Activated CD4-positive, alpha-beta memory T cell treated with anti-CD3 and anti-CD28 coated beads, Interleukin-2, amount 10 ng/mL, durations not matched to agents 7 days and 5 days (primary cell): ENCODE results near the gene SLC25A20. TPM values are rescaled to one million over a fixed set of nuclear protein-coding genes. Genes with fewer than 3 reads are reported as not detected.
A peak's percentile ranks its signal among the peaks of the same experiment; 100 is the strongest.

Experiments
- CTCF ChIA-PET: fragments of 350-600 bp; sonication (Branson Sonifier 250); formaldehyde crosslinking; loops from one replicate; lab custom pipeline; 2021; ENCODE audit warnings: antibody characterized with exemption, inconsistent platforms; lab: Charles Lee
- POLR2A ChIA-PET: fragments of 350-600 bp; sonication (Branson Sonifier 250); formaldehyde crosslinking; loops from one replicate; lab custom pipeline; 2021; ENCODE audit warnings: antibody characterized with exemption; lab: Charles Lee
- DNase-seq: peaks from one replicate; pipeline ENCODE4 v3.0.0-alpha.2; 2020
- H3K27ac Mint-ChIP-seq: one replicate; pipeline ENCODE4 v1.8.0; 2021; ENCODE audit warnings: mild to moderate bottlenecking, mixed read lengths
- H3K27me3 Mint-ChIP-seq: one replicate; pipeline ENCODE4 v1.8.0; 2021; ENCODE audit warnings: mixed read lengths
- H3K36me3 Mint-ChIP-seq: one replicate; pipeline ENCODE4 v1.8.0; 2021; ENCODE audit warnings: low read depth, mixed read lengths
- H3K4me1 Mint-ChIP-seq: one replicate; pipeline ENCODE4 v1.8.0; 2021; ENCODE audit warnings: mixed read lengths
- H3K4me3 Mint-ChIP-seq: one replicate; pipeline ENCODE4 v1.8.0; 2021; ENCODE audit warnings: mild to moderate bottlenecking, mixed read lengths
- H3K9me3 Mint-ChIP-seq: one replicate; pipeline ENCODE4 v1.8.0; 2021; ENCODE audit warnings: mixed read lengths
- total RNA-seq, 2 experiments: library from RNA; stranded (reverse); gene quantifications; one replicate each; pipeline ENCODE4 v1.2.3, GENCODE V29; 2021

The SLC25A20 gene, protein sequence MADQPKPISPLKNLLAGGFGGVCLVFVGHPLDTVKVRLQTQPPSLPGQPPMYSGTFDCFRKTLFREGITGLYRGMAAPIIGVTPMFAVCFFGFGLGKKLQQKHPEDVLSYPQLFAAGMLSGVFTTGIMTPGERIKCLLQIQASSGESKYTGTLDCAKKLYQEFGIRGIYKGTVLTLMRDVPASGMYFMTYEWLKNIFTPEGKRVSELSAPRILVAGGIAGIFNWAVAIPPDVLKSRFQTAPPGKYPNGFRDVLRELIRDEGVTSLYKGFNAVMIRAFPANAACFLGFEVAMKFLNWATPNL
- 10 to 100 TPM; 25.6 to 29.5 TPM for total RNA-seq

DNA sequence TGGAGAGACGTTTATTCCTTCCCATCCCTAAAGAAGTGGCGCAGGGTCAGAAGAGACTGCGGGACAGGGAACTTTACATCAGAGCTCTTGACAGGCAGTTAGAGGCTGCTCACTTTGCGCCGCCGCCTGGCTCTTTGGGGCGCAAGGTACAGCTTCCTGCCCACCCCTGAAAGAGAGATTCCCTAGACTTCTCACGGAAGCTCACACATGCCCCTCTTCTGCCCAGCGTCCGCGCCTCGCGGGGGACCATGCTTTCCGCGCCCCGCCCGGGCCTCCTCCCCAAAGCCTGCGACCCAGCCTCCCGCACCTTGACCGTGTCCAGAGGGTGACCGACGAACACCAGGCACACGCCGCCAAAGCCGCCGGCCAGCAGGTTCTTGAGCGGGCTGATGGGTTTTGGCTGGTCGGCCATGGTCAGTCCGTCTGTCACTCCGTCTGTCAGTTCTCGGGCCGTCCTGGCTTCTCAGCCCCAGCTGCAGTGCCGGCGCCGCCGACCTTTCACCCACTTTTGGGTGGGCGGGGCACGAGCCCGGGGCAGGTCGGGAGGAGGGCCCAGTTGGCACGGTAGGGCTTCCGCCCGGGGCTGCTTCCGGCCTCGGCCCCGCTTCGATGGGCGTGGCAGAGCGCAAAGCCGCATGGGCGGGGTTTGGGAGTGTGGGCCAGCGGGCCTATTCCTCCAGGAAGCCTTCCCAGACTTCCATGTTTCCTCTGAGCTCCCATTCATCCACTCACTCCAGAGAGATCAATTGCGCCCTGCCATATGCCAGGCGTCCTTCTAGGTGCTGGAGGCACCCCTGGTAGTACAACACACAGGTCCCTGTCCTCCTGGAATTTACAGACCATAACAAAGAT lies at the start of gene SLC25A20:
Gene SLC25A20 (minus strand): TSS at position 500 of the 852 bp plus-strand sequence. CDS start 88 bp downstream, at position 412.
- H3K4me1 Mint-ChIP-seq = peaks cover 46% of the 10 kb centered on the region
- no peaks in the 10 kb centered on the region for H3K27me3 Mint-ChIP-seq
- POLR2A ChIA-PET = interaction anchor here (0.8 to 4.4 kb wide), 21 partner anchors 9 to 182 kb away, joined by 3 to 91 read pairs (median 4); partner anchors contain the start of genes ARIH2, IP6K2, NDUFAF3 and PRKAR2A
- H3K4me3 Mint-ChIP-seq = peak within 1 kb of the TSS; percentile 89
- H3K9me3 Mint-ChIP-seq = no peaks in the 10 kb centered on the region
- H3K27ac Mint-ChIP-seq = peak within 1 kb of the TSS; percentile 91
- peak; percentile 95 for DNase-seq
- H3K36me3 Mint-ChIP-seq = peaks cover 4% of the 10 kb centered on the region
- CTCF ChIA-PET = interaction anchor here (0.5 to 4.0 kb wide), 16 partner anchors 9 to 1063 kb away, joined by 3 to 25 read pairs (median 4); partner anchors contain the start of genes ARIH2, NCKIPSD and WDR6

- Mint-ChIP-seq H3K4me3 (no peak overlapping the region), H3K27me3 (no peaks in the 10 kb centered on the region), H3K4me1 (peaks cover 39% of the 10 kb centered on the region), H3K9me3 (peaks cover 3% of the 10 kb centered on the region), H3K27ac (peak overlapping the region; percentile 68), H3K36me3 (peaks cover 28% of the 10 kb centered on the region)
- DNase-seq = no peak
- POLR2A ChIA-PET = interaction anchor here (0.8 to 1.4 kb wide), 4 partner anchors 8 to 48 kb away, joined by 3 to 6 read pairs (median 4); partner anchors contain the start of gene SLC25A20
- CTCF ChIA-PET = interaction anchor here (1.0 kb wide), 1 partner anchor 15 kb away, joined by 3 read pairs; no protein-coding TSS in a partner anchor
Measured at GRCh38 chr3:48945891-48946549, 47.3 kb upstream of the SLC25A20 start.

DNA sequence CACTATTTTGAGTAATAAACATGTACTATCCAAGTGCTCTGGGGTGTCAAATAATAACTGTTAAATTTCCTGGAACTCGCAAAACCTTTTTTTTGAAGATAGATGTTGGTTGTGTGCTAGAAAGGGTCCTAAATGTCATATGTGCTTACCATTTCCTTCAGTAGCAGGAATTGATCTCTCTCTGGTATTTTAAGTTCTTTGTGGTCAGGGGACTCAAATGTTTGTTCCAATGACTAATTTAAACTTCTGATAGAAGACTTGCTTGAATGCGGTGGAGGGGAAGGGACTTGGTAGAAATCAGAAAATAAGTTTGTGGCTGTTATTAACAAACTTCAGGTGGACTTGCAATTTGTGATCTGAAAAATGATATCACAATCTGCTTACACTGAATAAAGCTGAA lies 46.8 kb upstream of the SLC25A20 start:
- Mint-ChIP-seq H3K4me3 (no peak overlapping the region), H3K4me1 (peaks cover 39% of the 10 kb centered on the region), H3K27ac (peak overlapping the region; percentile 68), H3K36me3 (peaks cover 28% of the 10 kb centered on the region), H3K27me3 (no peaks in the 10 kb centered on the region), H3K9me3 (peaks cover 3% of the 10 kb centered on the region)
- ChIA-PET POLR2A (interaction anchor here (0.8 to 1.4 kb wide), 3 partner anchors 9 to 28 kb away, joined by 3 to 6 read pairs (median 4); no protein-coding TSS in a partner anchor), CTCF (interaction anchor here (1.0 kb wide), 1 partner anchor 14 kb away, joined by 3 read pairs; no protein-coding TSS in a partner anchor)
- DNase-seq = no peak

- CTCF ChIA-PET = interaction anchor here (0.6 to 1.6 kb wide), 3 partner anchors 13 to 503 kb away, joined by 3 to 4 read pairs (median 4); no protein-coding TSS in a partner anchor
Measured at GRCh38 chr3:48938689-48939088, 40.0 kb upstream of the SLC25A20 start.

DNA sequence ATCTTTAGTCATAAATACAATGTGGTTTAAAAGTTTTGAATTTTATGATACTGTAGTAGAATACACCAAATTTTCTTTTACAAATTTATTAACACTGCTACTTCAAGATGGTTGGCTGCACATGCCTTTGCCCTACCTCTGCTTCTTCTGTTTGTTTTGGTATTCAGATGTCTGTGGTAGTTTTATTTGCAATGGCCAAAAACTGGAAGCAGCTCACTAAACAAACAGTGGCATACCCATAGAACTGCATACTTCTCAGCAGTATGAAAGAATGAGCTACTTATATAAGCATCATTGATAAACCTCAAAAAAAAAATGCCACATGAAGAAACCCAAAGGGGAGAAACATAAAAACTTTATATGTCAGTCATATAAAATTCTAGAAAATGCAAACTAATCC lies 39.5 kb upstream of the SLC25A20 start:
- POLR2A ChIA-PET = interaction anchor here (1.0 to 1.3 kb wide), 2 partner anchors 9 to 19 kb away, joined by 3 read pairs; no protein-coding TSS in a partner anchor
- CTCF ChIA-PET = interaction anchor here (1.4 to 1.6 kb wide), 3 partner anchors 18 to 502 kb away, joined by 3 to 4 read pairs (median 3); no protein-coding TSS in a partner anchor
- no peak for DNase-seq
- Mint-ChIP-seq H3K27me3 (no peaks in the 10 kb centered on the region), H3K27ac (peak overlapping the region; percentile 8), H3K9me3 (peaks cover 2% of the 10 kb centered on the region), H3K4me3 (no peak overlapping the region), H3K4me1 (peaks cover 38% of the 10 kb centered on the region), H3K36me3 (peaks cover 55% of the 10 kb centered on the region)

More at GRCh38 chr3:48938689-48939088, 40.0 kb upstream of the SLC25A20 start:
- peak overlapping the region; percentile 8 for H3K27ac Mint-ChIP-seq
- DNase-seq = no peak
- H3K27me3 Mint-ChIP-seq = no peaks in the 10 kb centered on the region
- no peak overlapping the region for H3K4me3 Mint-ChIP-seq
- H3K9me3 Mint-ChIP-seq = peaks cover 3% of the 10 kb centered on the region
- POLR2A ChIA-PET = interaction anchor here (1.3 kb wide), 1 partner anchor 19 kb away, joined by 3 read pairs; no protein-coding TSS in a partner anchor
- peaks cover 57% of the 10 kb centered on the region for H3K36me3 Mint-ChIP-seq
- peaks cover 41% of the 10 kb centered on the region for H3K4me1 Mint-ChIP-seq

DNA sequence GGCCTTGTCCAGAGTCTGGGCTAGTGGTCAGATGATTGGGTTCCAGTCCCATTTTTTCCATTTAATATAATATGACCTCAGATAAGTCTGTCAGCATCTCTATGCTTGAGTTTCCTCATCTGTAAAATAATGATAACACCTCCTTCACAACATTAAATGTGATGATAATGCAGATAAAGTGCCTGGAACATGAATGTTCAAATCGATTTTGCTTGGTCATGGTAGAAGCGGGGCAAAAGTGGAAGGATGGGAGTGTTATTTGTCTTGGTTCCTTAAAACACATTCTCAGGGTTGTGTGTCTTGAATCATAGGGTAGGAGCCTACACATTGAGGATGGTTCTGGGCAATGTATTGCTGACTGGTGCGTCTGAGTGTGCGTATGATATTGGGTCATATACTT lies 36.8 kb upstream of the SLC25A20 start:
- Mint-ChIP-seq H3K36me3 (peaks cover 60% of the 10 kb centered on the region), H3K27ac (peak overlapping the region; percentile 2)

GRCh38 chr3:48934333-48934991 lies 35.8 kb upstream of the SLC25A20 start:
- H3K27me3 Mint-ChIP-seq = no peaks in the 10 kb centered on the region
- peaks cover 69% of the 10 kb centered on the region for H3K36me3 Mint-ChIP-seq
- POLR2A ChIA-PET = interaction anchor here (1.2 to 1.9 kb wide), 2 partner anchors 9 to 88 kb away, joined by 3 to 7 read pairs; no protein-coding TSS in a partner anchor
- no peak overlapping the region for H3K27ac Mint-ChIP-seq
- no peaks in the 10 kb centered on the region for H3K9me3 Mint-ChIP-seq
- no peak for DNase-seq
- peaks cover 64% of the 10 kb centered on the region for H3K4me1 Mint-ChIP-seq
- CTCF ChIA-PET = interaction anchor here (0.7 to 1.3 kb wide), 2 partner anchors 36 to 50 kb away, joined by 3 read pairs; partner anchors contain the start of gene SLC25A20
- H3K4me3 Mint-ChIP-seq = no peak overlapping the region

More for the DNA sequence above, 36.8 kb upstream of the SLC25A20 start:
- CTCF ChIA-PET = interaction anchor here (1.3 kb wide), 1 partner anchor 37 kb away, joined by 3 read pairs; the partner anchor contains the start of gene SLC25A20
- no peaks in the 10 kb centered on the region for H3K27me3 Mint-ChIP-seq
- peaks cover 56% of the 10 kb centered on the region for H3K4me1 Mint-ChIP-seq
- no peak overlapping the region for H3K4me3 Mint-ChIP-seq
- POLR2A ChIA-PET = interaction anchor here (1.9 kb wide), 1 partner anchor 8 kb away, joined by 7 read pairs; no protein-coding TSS in a partner anchor
- no peaks in the 10 kb centered on the region for H3K9me3 Mint-ChIP-seq
- no peak for DNase-seq

DNA sequence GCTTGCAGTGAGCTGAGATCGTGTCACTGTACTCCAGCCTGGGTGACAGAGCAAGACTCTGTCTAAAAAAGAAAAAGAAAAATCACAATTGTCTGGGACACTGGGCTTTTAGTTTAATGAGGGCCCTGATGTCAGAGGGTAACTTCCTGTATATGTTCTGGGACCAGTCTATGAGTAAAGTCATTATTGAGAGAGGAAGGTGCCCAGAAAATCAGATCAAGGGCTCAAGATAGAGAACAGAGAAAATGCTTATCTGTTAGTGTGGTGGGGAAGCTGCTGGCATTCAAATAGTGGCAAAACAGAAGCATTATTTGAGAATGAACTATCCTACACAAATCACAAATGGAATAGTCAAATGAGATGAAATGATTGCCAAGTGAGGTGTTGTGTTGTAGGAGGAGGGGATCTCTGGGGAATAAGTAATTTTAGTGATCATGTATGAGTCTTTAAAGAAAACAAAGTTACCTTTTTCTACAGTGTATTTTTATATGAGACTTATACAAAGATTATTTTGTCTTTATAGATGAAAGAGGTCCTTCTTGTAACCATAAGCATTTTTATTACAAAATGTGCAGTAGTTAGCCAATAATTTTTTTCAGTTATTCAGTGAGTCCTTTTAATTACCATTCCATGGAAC lies 33.4 kb upstream of the SLC25A20 start:
- ChIA-PET POLR2A (interaction anchor here (0.5 to 7.7 kb wide), 6 partner anchors 10 to 119 kb away, joined by 3 to 90 read pairs (median 8); partner anchors contain the start of genes ARIH2, NDUFAF3 and SLC25A20), CTCF (interaction anchor here (1.2 kb wide), 1 partner anchor 56 kb away, joined by 3 read pairs; no protein-coding TSS in a partner anchor)
- Mint-ChIP-seq H3K27me3 (no peaks in the 10 kb centered on the region), H3K4me3 (no peak overlapping the region), H3K27ac (peak overlapping the region; percentile 56), H3K9me3 (no peaks in the 10 kb centered on the region), H3K36me3 (peaks cover 76% of the 10 kb centered on the region), H3K4me1 (peaks cover 74% of the 10 kb centered on the region)
- no peak for DNase-seq

DNA sequence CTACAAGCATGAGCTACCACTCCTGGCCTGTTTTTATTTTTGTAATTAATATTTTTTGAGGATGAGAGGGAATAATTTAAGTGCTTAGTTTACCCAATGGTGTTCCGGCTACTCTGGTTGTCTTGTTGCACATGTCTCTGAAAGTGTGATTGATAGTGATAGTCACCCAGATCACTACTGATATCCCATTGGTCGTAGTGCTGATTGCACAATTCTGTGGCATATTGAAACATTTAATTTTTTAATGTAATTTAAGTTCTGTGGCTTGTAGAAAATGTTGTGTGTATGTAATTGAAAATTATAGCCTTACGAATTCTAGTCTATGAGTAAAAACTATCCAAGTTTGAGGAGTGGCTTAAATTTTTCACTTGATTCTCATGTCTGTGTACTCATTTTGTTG lies 31.9 kb upstream of the SLC25A20 start:
- Mint-ChIP-seq H3K4me1 (peaks cover 81% of the 10 kb centered on the region), H3K27me3 (no peaks in the 10 kb centered on the region), H3K4me3 (no peak overlapping the region), H3K27ac (peak overlapping the region; percentile 31), H3K36me3 (peaks cover 78% of the 10 kb centered on the region), H3K9me3 (no peaks in the 10 kb centered on the region)
- DNase-seq = no peak
- CTCF ChIA-PET = interaction anchor here (0.8 to 3.8 kb wide), 5 partner anchors 9 to 33 kb away, joined by 3 to 28 read pairs (median 5); partner anchors contain the start of gene ARIH2
- POLR2A ChIA-PET = interaction anchor here (1.0 to 7.7 kb wide), 9 partner anchors 8 to 214 kb away, joined by 3 to 90 read pairs (median 3); partner anchors contain the start of genes ARIH2, IP6K2, NDUFAF3 and PRKAR2A

- no peak overlapping the region for H3K4me3 Mint-ChIP-seq
- H3K4me1 Mint-ChIP-seq = peaks cover 75% of the 10 kb centered on the region
- H3K9me3 Mint-ChIP-seq = no peaks in the 10 kb centered on the region
- DNase-seq = no peak
- peak overlapping the region; percentile 67 for H3K27ac Mint-ChIP-seq
- ChIA-PET POLR2A (interaction anchor here (1.0 to 7.7 kb wide), 9 partner anchors 11 to 212 kb away, joined by 3 to 90 read pairs (median 3); partner anchors contain the start of genes ARIH2, IP6K2, NDUFAF3 and PRKAR2A), CTCF (interaction anchor here (0.9 to 3.8 kb wide), 6 partner anchors 11 to 78 kb away, joined by 3 to 28 read pairs (median 6); partner anchors contain the start of genes ARIH2 and WDR6)
- peaks cover 73% of the 10 kb centered on the region for H3K36me3 Mint-ChIP-seq
- no peaks in the 10 kb centered on the region for H3K27me3 Mint-ChIP-seq
Measured at GRCh38 chr3:48929358-48930035, 30.8 kb upstream of the SLC25A20 start.
